ENCODE data around the gene ACER2. TPM values are rescaled to one million over a fixed set of nuclear protein-coding genes. Genes with fewer than 3 reads are reported as not detected.
"Not testable (repeated sequence)": the region's sequence is repeated elsewhere in the genome, so short reads cannot be mapped to it uniquely, and the experiment has no call there.

The ACER2 gene
- total RNA-seq, 1 donor from 2014 or later, result 7.4 TPM

- Histone ChIP-seq H3K9ac (ENCODE audit: low read length) (peak overlapping the region; percentile 80), H3K36me3 (ENCODE audit: insufficient read depth, low read length) (no peaks in the 10 kb centered on the region), H2AFZ (ENCODE audit: low read depth, low read length) (no peak overlapping the region), H3K79me2 (ENCODE audit: insufficient read depth, low read length) (no peaks in the 10 kb centered on the region), H3K4me1 (ENCODE audit: insufficient read depth, low read length) (peaks cover 10% of the 10 kb centered on the region), H3K4me2 (ENCODE audit: low read length) (peak overlapping the region; percentile 92), H3K4me3 (ENCODE audit: insufficient read depth, low read depth, low read length) (peak overlapping the region; percentile 86), H3K27ac (ENCODE audit: low read depth, low read length) (no peak overlapping the region), H3K9me3 (ENCODE audit: insufficient read depth, low read depth, low read length) (no peaks in the 10 kb centered on the region), H3K27me3 (ENCODE audit: insufficient read depth, low read length) (no peaks in the 10 kb centered on the region), H4K20me1 (ENCODE audit: insufficient read depth, low read length) (no peaks in the 10 kb centered on the region)
- Mint-ChIP-seq H3K27me3 (ENCODE audit: low read depth, unreplicated experiment) (peaks cover 6% of the 10 kb centered on the region), H3K9me3 (ENCODE audit: unreplicated experiment) (peaks cover 3% of the 10 kb centered on the region), H3K36me3 (ENCODE audit: low read depth, unreplicated experiment) (peaks cover 4% of the 10 kb centered on the region), H3K27ac (ENCODE audit: unreplicated experiment) (no peak overlapping the region), H3K4me3 (ENCODE audit: unreplicated experiment) (peak overlapping the region; percentile 96), H3K4me1 (ENCODE audit: low read depth, unreplicated experiment) (peaks cover 9% of the 10 kb centered on the region)
- no peak for FAIRE-seq
- TF ChIP-seq EZH2 (IDR thresholded peaks at IDR 0.05; ENCODE audit: insufficient read depth, low read length) (no peak), CTCF (IDR thresholded peaks at IDR 0.05; ENCODE audit: insufficient read depth, low read depth, low read length) (no peak)
- no peak for DNase-seq (ENCODE audit: low read depth)
Measured at GRCh38 chr9:19410195-19410503, 1.3 kb downstream of the ACER2 start.

GRCh38 chr9:19410594-19410993 is 1.8 kb downstream of the ACER2 start:
- no peaks in the 10 kb centered on the region for H3K27me3 ChIP-seq (ENCODE audit: insufficient read depth, low read length)
- H3K79me2 ChIP-seq (ENCODE audit: insufficient read depth, low read length), result no peaks in the 10 kb centered on the region
- peaks cover 10% of the 10 kb centered on the region for H3K4me1 ChIP-seq (ENCODE audit: insufficient read depth, low read length)
- TF ChIP-seq CTCF (IDR thresholded peaks at IDR 0.05; ENCODE audit: insufficient read depth, low read depth, low read length) (no peak), EZH2 (IDR thresholded peaks at IDR 0.05; ENCODE audit: insufficient read depth, low read length) (no peak)
- FAIRE-seq (no peak), DNase-seq (ENCODE audit: low read depth) (no peak)
- Mint-ChIP-seq H3K36me3 (ENCODE audit: low read depth, unreplicated experiment) (peaks cover 4% of the 10 kb centered on the region), H3K27me3 (ENCODE audit: low read depth, unreplicated experiment) (peaks cover 6% of the 10 kb centered on the region), H3K9me3 (ENCODE audit: unreplicated experiment) (peaks cover 3% of the 10 kb centered on the region), H3K27ac (ENCODE audit: unreplicated experiment) (no peak overlapping the region), H3K4me3 (ENCODE audit: unreplicated experiment) (no peak overlapping the region), H3K4me1 (ENCODE audit: low read depth, unreplicated experiment) (peaks cover 9% of the 10 kb centered on the region)
- H3K36me3 ChIP-seq (ENCODE audit: insufficient read depth, low read length), result no peaks in the 10 kb centered on the region
- H3K4me3 ChIP-seq (ENCODE audit: insufficient read depth, low read depth, low read length), result no peak overlapping the region
- no peak overlapping the region for H3K9ac ChIP-seq (ENCODE audit: low read length)
- H3K9me3 ChIP-seq (ENCODE audit: insufficient read depth, low read depth, low read length), result no peaks in the 10 kb centered on the region
- no peak overlapping the region for H2AFZ ChIP-seq (ENCODE audit: low read depth, low read length)
- H3K27ac ChIP-seq (ENCODE audit: low read depth, low read length), result no peak overlapping the region
- H4K20me1 ChIP-seq (ENCODE audit: insufficient read depth, low read length), result no peaks in the 10 kb centered on the region
- no peak overlapping the region for H3K4me2 ChIP-seq (ENCODE audit: low read length)

GRCh38 chr9:19411316-19411715 is 2.5 kb downstream of the ACER2 start:
- Mint-ChIP-seq H3K27ac (ENCODE audit: unreplicated experiment) (no peak overlapping the region), H3K9me3 (ENCODE audit: unreplicated experiment) (peaks cover 3% of the 10 kb centered on the region), H3K4me3 (ENCODE audit: unreplicated experiment) (no peak overlapping the region), H3K4me1 (ENCODE audit: low read depth, unreplicated experiment) (peaks cover 9% of the 10 kb centered on the region), H3K36me3 (ENCODE audit: low read depth, unreplicated experiment) (peaks cover 4% of the 10 kb centered on the region), H3K27me3 (ENCODE audit: low read depth, unreplicated experiment) (peaks cover 6% of the 10 kb centered on the region)
- Histone ChIP-seq H3K4me1 (ENCODE audit: insufficient read depth, low read length) (peaks cover 10% of the 10 kb centered on the region), H3K4me2 (ENCODE audit: low read length) (no peak overlapping the region), H3K27me3 (ENCODE audit: insufficient read depth, low read length) (no peaks in the 10 kb centered on the region), H3K4me3 (ENCODE audit: insufficient read depth, low read depth, low read length) (no peak overlapping the region), H3K9me3 (ENCODE audit: insufficient read depth, low read depth, low read length) (no peaks in the 10 kb centered on the region), H4K20me1 (ENCODE audit: insufficient read depth, low read length) (no peaks in the 10 kb centered on the region), H3K27ac (ENCODE audit: low read depth, low read length) (no peak overlapping the region), H2AFZ (ENCODE audit: low read depth, low read length) (no peak overlapping the region), H3K9ac (ENCODE audit: low read length) (no peak overlapping the region), H3K79me2 (ENCODE audit: insufficient read depth, low read length) (no peaks in the 10 kb centered on the region), H3K36me3 (ENCODE audit: insufficient read depth, low read length) (no peaks in the 10 kb centered on the region)
- no peak for FAIRE-seq
- peak; percentile 74 for DNase-seq (ENCODE audit: low read depth)
- TF ChIP-seq EZH2 (IDR thresholded peaks at IDR 0.05; ENCODE audit: insufficient read depth, low read length) (no peak), CTCF (IDR thresholded peaks at IDR 0.05; ENCODE audit: insufficient read depth, low read depth, low read length) (no peak)

GRCh38 chr9:19413456-19413855 is 4.6 kb downstream of the ACER2 start:
- H3K27me3 Mint-ChIP-seq (ENCODE audit: low read depth, unreplicated experiment); H3K27ac Mint-ChIP-seq (ENCODE audit: unreplicated experiment); H3K4me1 Mint-ChIP-seq (ENCODE audit: low read depth, unreplicated experiment); FAIRE-seq; H3K4me3 Mint-ChIP-seq (ENCODE audit: unreplicated experiment); H3K9me3 ChIP-seq (ENCODE audit: insufficient read depth, low read depth, low read length); H3K79me2 ChIP-seq (ENCODE audit: insufficient read depth, low read length); H3K4me3 ChIP-seq (ENCODE audit: insufficient read depth, low read depth, low read length); H4K20me1 ChIP-seq (ENCODE audit: insufficient read depth, low read length); H3K36me3 Mint-ChIP-seq (ENCODE audit: low read depth, unreplicated experiment); H3K27ac ChIP-seq (ENCODE audit: low read depth, low read length); H3K4me1 ChIP-seq (ENCODE audit: insufficient read depth, low read length); H3K36me3 ChIP-seq (ENCODE audit: insufficient read depth, low read length); H3K4me2 ChIP-seq (ENCODE audit: low read length); H3K27me3 ChIP-seq (ENCODE audit: insufficient read depth, low read length); H2AFZ ChIP-seq (ENCODE audit: low read depth, low read length); DNase-seq (ENCODE audit: low read depth); H3K9ac ChIP-seq (ENCODE audit: low read length); H3K9me3 Mint-ChIP-seq (ENCODE audit: unreplicated experiment): not testable (repeated sequence)

Data from astrocyte (in vitro differentiated cells and primary cell).